BLaER1 treated with 17β-estradiol and CSF1 and Interleukin-3, amounts not matched to agents 10 nM and 100 nM (cell line): ENCODE measurements around the gene RAB9B.
A peak's percentile ranks its signal among the peaks of the same experiment; 100 is the strongest.

ENCODE experiments used
- H3K27ac ChIP-seq, 11 experiments: shearing (Covaris generic); formaldehyde crosslinking; 2 replicates each; pipeline ENCODE4 v1.8.1; 2022
- H3K27me3 ChIP-seq, 11 experiments: shearing (Covaris generic); formaldehyde crosslinking; 2 replicates each; pipeline ENCODE4 v1.8.1; 2022
- H3K36me3 ChIP-seq, 11 experiments: shearing (Covaris generic); formaldehyde crosslinking; 2 replicates each; pipeline ENCODE4 v1.8.1; 2022
- H3K4me1 ChIP-seq, 10 experiments: shearing (Covaris generic); formaldehyde crosslinking; 2 replicates each; pipeline ENCODE4 v1.8.1; 2022
- H3K4me2 ChIP-seq, 11 experiments: shearing (Covaris generic); formaldehyde crosslinking; 2 replicates each; pipeline ENCODE4 v1.8.1; 2022
- H3K4me3 ChIP-seq, 10 experiments: shearing (Covaris generic); formaldehyde crosslinking; 2 replicates each; pipeline ENCODE4 v1.8.1; 2022
- H3K9ac ChIP-seq, 11 experiments: shearing (Covaris generic); formaldehyde crosslinking; 2 replicates each; pipeline ENCODE4 v1.8.1; 2022
- H3K9me3 ChIP-seq, 11 experiments: shearing (Covaris generic); formaldehyde crosslinking; replicated peaks in 1 of 11; 2 replicates each; pipeline ENCODE4 v1.8.1; 2022
- H4K20me1 ChIP-seq, 11 experiments: shearing (Covaris generic); formaldehyde crosslinking; 2 replicates each; pipeline ENCODE4 v1.8.1; 2022
- Cebpa-rat ChIP-seq, 11 experiments: shearing (Covaris generic); IDR thresholded peaks; 2 replicates each; pipeline ENCODE4 v1.8.1; 2022

Gene RAB9B

DNA sequence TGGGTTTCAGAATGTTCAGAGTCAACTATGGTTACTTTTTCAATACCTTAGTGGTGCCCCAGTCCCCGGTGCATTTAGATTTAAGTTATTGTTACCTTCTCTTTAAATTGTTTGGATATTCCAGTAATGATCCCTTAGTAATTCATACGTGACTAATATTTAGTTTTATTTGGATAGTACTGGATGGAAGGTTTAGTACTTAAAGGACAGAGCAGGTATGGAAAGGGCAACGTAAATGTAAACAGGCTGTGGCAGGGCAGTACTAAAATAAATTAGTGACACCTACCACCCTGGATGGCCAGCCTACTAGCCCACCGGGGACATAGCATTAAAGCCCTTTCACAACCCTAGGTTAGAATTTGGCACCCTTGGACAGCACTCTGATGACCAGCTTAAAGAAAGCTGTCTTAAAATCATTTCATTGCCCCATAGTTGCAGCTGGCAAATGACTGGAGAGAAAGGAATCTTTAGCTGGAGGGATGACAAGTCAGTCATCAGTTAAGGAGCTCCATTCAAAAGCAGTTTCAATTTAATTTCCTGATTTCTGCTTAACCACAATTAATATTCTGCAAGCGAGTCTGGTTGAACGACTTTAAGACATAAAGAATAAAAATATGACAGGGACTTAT is 39.0 kb downstream of the RAB9B start:
- H3K9ac ChIP-seq, result no peak overlapping the region
- TF ChIP-seq Cebpa-rat (IDR thresholded peaks at IDR 0.05), result no peak
- no peak overlapping the region for H3K4me3 ChIP-seq
- peaks cover 0 to 8% (median 0%) of the 10 kb centered on the region in 10 experiments; a peak in 4 of 20 replicates for H3K4me1 ChIP-seq
- H3K27me3 ChIP-seq, result no peaks in the 10 kb centered on the region
- H3K36me3 ChIP-seq, result no peaks in the 10 kb centered on the region
- 0 out of 22 replicates have a peak, but pooled peaks cover 0 to 7% (median 0%) of the 10 kb centered on the region in 11 experiments for H3K9me3 ChIP-seq
- H4K20me1 ChIP-seq, result no peaks in the 10 kb centered on the region; a peak in 1 of 22 replicates
- no peak overlapping the region for H3K4me2 ChIP-seq
- H3K27ac ChIP-seq, result no peak overlapping the region

GRCh38 chrX:103791826-103792485 is 40.1 kb downstream of the RAB9B start:
- no peaks in the 10 kb centered on the region for H3K9me3 ChIP-seq
- H3K4me2 ChIP-seq, result no peak overlapping the region
- no peaks in the 10 kb centered on the region for H3K27me3 ChIP-seq
- H3K4me1 ChIP-seq, result peaks cover 0 to 8% (median 0%) of the 10 kb centered on the region in 10 experiments; a peak in 4 of 20 replicates
- no peak for TF ChIP-seq Cebpa-rat (IDR thresholded peaks at IDR 0.05)
- H4K20me1 ChIP-seq, result no peaks in the 10 kb centered on the region; a peak in 1 of 22 replicates
- H3K36me3 ChIP-seq, result no peaks in the 10 kb centered on the region
- no peak overlapping the region for H3K27ac ChIP-seq
- H3K4me3 ChIP-seq, result no peak overlapping the region
- H3K9ac ChIP-seq, result no peak overlapping the region

DNA sequence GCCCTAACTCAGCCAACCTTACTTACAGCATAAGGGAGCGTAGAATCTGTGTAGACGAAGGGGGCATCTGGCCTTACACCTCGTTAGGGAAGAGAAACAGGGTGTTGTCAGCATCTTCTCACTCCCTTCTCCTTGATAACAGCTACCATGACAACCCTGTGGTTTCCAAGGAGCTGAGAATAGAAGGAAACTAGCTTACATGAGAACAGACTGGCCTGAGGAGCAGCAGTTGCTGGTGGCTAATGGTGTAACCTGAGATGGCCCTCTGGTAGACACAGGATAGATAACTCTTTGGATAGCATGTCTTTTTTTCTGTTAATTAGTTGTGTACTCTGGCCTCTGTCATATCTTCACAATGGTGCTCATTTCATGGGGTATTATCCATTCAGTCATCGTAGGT is 40.8 kb downstream of the RAB9B start:
- Histone ChIP-seq H3K4me3 (no peak overlapping the region), H3K9ac (no peak overlapping the region), H3K4me2 (no peak overlapping the region), H3K27ac (no peak overlapping the region), H3K36me3 (no peaks in the 10 kb centered on the region), H3K9me3 (no peaks in the 10 kb centered on the region), H4K20me1 (no peaks in the 10 kb centered on the region; a peak in 1 of 22 replicates), H3K4me1 (peaks cover 0 to 8% (median 0%) of the 10 kb centered on the region in 10 experiments; a peak in 4 of 20 replicates), H3K27me3 (no peaks in the 10 kb centered on the region)
- TF ChIP-seq Cebpa-rat (IDR thresholded peaks at IDR 0.05), result no peak

- H3K36me3 ChIP-seq, result no peaks in the 10 kb centered on the region
- no peak overlapping the region for H3K9ac ChIP-seq
- H3K4me1 ChIP-seq, result peaks cover 0 to 8% (median 0%) of the 10 kb centered on the region in 10 experiments; a peak in 4 of 20 replicates
- no peak overlapping the region for H3K4me3 ChIP-seq
- no peak for TF ChIP-seq Cebpa-rat (IDR thresholded peaks at IDR 0.05)
- no peaks in the 10 kb centered on the region; a peak in 1 of 22 replicates for H4K20me1 ChIP-seq
- H3K4me2 ChIP-seq, result peak overlapping the region in 3 of 11 experiments; percentile 0 to 33 (median 33); a peak in 1 of 22 replicates
- no peaks in the 10 kb centered on the region for H3K27me3 ChIP-seq
- no peaks in the 10 kb centered on the region for H3K9me3 ChIP-seq
- no peak overlapping the region for H3K27ac ChIP-seq
These were observed 43.1 kb downstream of the RAB9B start for GRCh38 chrX:103789004-103789403.

DNA sequence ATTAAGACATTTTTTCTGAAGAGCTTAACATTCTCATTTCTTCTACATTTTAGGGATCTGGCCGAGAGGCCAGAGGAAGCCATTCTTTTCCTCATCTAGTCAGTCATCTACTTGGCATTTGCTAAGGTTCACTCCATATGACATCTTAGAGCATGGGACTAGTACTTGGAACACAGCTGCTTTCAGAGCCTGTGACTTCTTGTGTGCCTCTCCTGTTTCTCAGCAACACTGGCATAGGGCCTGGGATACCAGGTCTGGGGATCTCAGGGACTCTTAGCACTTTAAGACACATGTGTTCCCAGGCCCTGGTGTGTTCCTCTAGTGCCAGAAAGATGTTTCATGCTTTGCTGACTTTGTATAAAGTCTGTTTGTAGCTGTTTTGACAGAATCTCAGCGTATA is 48.1 kb downstream of the RAB9B start:
- Histone ChIP-seq H3K4me1 (peaks cover 0 to 4% (median 0%) of the 10 kb centered on the region in 10 experiments; a peak in 1 of 20 replicates), H3K27ac (no peak overlapping the region), H3K36me3 (no peaks in the 10 kb centered on the region), H3K4me2 (no peak overlapping the region), H3K9me3 (no peaks in the 10 kb centered on the region), H3K4me3 (no peak overlapping the region), H4K20me1 (no peaks in the 10 kb centered on the region), H3K27me3 (no peaks in the 10 kb centered on the region; a peak in 1 of 22 replicates), H3K9ac (no peak overlapping the region)
- no peak for TF ChIP-seq Cebpa-rat (IDR thresholded peaks at IDR 0.05)

DNA sequence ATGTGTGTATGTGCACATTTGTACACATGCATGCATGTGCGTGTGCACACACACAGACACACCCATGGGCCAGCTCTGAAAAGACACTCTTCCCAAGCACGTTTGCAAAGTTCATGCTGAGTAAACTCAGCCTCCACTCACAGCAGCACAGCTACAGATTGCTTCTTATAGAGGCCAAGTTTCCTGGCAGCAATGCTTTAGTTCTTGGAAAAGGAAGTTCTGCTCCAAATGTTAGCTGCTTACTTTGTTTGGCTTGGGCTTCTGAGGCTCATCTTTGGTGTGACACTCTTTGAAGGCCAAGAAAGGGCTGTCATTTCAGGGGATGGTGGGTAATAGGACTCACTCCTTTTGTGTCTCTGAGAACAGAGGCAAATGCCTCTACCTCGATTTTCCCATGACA is 48.9 kb downstream of the RAB9B start:
- no peak overlapping the region for H3K9ac ChIP-seq
- H3K9me3 ChIP-seq, result no peaks in the 10 kb centered on the region
- H3K4me1 ChIP-seq, result no peaks in the 10 kb centered on the region
- TF ChIP-seq Cebpa-rat (IDR thresholded peaks at IDR 0.05), result no peak
- H3K27me3 ChIP-seq, result no peaks in the 10 kb centered on the region; a peak in 1 of 22 replicates
- H3K4me3 ChIP-seq, result no peak overlapping the region
- H3K4me2 ChIP-seq, result no peak overlapping the region
- H4K20me1 ChIP-seq, result no peaks in the 10 kb centered on the region
- no peaks in the 10 kb centered on the region for H3K36me3 ChIP-seq
- no peak overlapping the region for H3K27ac ChIP-seq

- Histone ChIP-seq H3K27ac (no peak overlapping the region), H3K27me3 (no peaks in the 10 kb centered on the region; a peak in 1 of 22 replicates), H4K20me1 (no peaks in the 10 kb centered on the region), H3K9me3 (no peaks in the 10 kb centered on the region), H3K9ac (no peak overlapping the region), H3K4me1 (no peaks in the 10 kb centered on the region), H3K4me2 (no peak overlapping the region), H3K4me3 (no peak overlapping the region), H3K36me3 (no peaks in the 10 kb centered on the region)
- no peak for TF ChIP-seq Cebpa-rat (IDR thresholded peaks at IDR 0.05)
These were observed 49.4 kb downstream of the RAB9B start for GRCh38 chrX:103782640-103783039.

GRCh38 chrX:103781706-103782105 is 50.4 kb downstream of the RAB9B start:
- Histone ChIP-seq H3K36me3 (no peaks in the 10 kb centered on the region), H3K27ac (no peak overlapping the region), H3K4me1 (no peaks in the 10 kb centered on the region), H4K20me1 (no peaks in the 10 kb centered on the region), H3K27me3 (peaks cover 0 to 3% (median 0%) of the 10 kb centered on the region in 11 experiments; a peak in 4 of 22 replicates), H3K4me2 (no peak overlapping the region), H3K4me3 (no peak overlapping the region), H3K9ac (no peak overlapping the region), H3K9me3 (no peaks in the 10 kb centered on the region)
- TF ChIP-seq Cebpa-rat (IDR thresholded peaks at IDR 0.05), result no peak

DNA sequence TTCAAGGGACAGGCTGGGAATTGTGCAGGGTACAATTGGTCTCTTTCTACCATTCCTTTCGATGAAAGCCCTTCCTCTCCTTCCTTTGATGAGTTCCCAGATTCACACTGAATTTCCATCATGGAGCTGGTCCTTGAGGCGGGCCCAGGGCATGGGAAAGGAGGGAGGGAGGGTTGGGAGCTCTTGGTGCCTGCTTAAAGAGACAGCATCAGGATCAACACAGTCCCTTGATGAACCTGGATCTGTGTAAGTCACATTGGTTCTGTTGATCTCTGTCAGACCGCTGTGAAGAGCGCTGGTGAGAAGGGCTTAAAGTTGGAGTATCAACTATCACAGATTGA is 51.0 kb downstream of the RAB9B start:
- Histone ChIP-seq H3K36me3 (no peaks in the 10 kb centered on the region), H3K9me3 (no peaks in the 10 kb centered on the region), H4K20me1 (no peaks in the 10 kb centered on the region), H3K9ac (no peak overlapping the region), H3K4me1 (no peaks in the 10 kb centered on the region), H3K27ac (no peak overlapping the region), H3K27me3 (peaks cover 0 to 7% (median 0%) of the 10 kb centered on the region in 11 experiments; a peak in 4 of 22 replicates), H3K4me3 (no peak overlapping the region), H3K4me2 (no peak overlapping the region)
- TF ChIP-seq Cebpa-rat (IDR thresholded peaks at IDR 0.05), result no peak
